IMR-90 (cell line): ENCODE results near the gene LRRIQ4.

Experiments used
- POLR2A ChIP-seq: IDR thresholded peaks from 2 replicates; pipeline ENCODE4 v1.6.1; 2012; ENCODE audit warnings: mild to moderate bottlenecking, low read depth, low read length
- SMC3 ChIP-seq: fragments of 150-350 bp; IDR thresholded peaks from 2 replicates; pipeline ENCODE4 v1.6.1; 2016; ENCODE audit warnings: low read depth, mild to moderate bottlenecking, antibody characterized with exemption, low read length, moderate library complexity

DNA sequence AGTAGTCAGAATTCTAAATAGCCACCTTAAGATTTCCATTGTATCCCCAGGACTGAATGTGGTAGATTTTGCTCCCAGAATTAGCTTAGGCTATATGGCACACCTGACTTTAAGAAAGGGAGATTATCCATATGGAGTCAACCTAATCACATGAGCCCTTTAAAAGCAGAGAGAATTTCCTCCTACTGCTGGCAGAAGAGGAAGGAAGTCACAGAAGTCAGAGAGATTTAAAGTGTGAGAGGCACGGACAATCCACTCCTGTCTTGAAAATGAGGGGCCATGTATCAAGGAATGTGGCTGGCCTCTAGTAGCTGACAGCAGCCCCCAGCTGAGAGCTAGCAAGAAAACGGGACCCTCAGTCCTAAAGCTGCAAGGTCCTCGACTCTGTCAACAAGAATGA, 30.3 kb downstream of the LRRIQ4 start:
- no peak for TF ChIP-seq POLR2A
- TF ChIP-seq SMC3: no peak
